ENCODE measurements around the gene AURKB.

GRCh38 chr17:8175795-8176196 lies 34.6 kb downstream of the AURKB start:
- TF ChIP-seq, protein P1, sequence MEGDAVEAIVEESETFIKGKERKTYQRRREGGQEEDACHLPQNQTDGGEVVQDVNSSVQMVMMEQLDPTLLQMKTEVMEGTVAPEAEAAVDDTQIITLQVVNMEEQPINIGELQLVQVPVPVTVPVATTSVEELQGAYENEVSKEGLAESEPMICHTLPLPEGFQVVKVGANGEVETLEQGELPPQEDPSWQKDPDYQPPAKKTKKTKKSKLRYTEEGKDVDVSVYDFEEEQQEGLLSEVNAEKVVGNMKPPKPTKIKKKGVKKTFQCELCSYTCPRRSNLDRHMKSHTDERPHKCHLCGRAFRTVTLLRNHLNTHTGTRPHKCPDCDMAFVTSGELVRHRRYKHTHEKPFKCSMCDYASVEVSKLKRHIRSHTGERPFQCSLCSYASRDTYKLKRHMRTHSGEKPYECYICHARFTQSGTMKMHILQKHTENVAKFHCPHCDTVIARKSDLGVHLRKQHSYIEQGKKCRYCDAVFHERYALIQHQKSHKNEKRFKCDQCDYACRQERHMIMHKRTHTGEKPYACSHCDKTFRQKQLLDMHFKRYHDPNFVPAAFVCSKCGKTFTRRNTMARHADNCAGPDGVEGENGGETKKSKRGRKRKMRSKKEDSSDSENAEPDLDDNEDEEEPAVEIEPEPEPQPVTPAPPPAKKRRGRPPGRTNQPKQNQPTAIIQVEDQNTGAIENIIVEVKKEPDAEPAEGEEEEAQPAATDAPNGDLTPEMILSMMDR (IDR thresholded peaks at IDR 0.05), result no peak
- no peak for TF ChIP-seq POLR2A (IDR thresholded peaks at IDR 0.05)
